Fibroblast of villous mesenchyme (primary cell): ENCODE measurements around the gene DRAM1. TPM values are rescaled to one million over a fixed set of nuclear protein-coding genes. Genes with fewer than 3 reads are reported as not detected.

ENCODE experiments used
- DNase-seq: peaks from one replicate; pipeline ENCODE4 v3.0.0-alpha.2; 2010; ENCODE audit warnings: low read depth
- H3K4me3 ChIP-seq: 2 replicates; pipeline ENCODE4 v1.5.1; 2011; ENCODE audit warnings: low read depth, mild to moderate bottlenecking, low read length
- CTCF ChIP-seq: IDR thresholded peaks from 2 replicates; pipeline ENCODE4 v1.5.1; 2012; ENCODE audit warnings: low read depth, mild to moderate bottlenecking, low read length; ENCODE audit not compliant: insufficient read depth
- total RNA-seq: library from RNA; depleted of rRNA; stranded (reverse); fragments of >200 nt; gene quantifications from 2 replicates; pipeline ENCODE4 v1.2.3, GENCODE V29; 2012

The DRAM1 gene
- total RNA-seq, 1 donor, result 344 TPM

GRCh38 chr12:101923045-101923718 lies 45.8 kb downstream of the DRAM1 start:
- no peak for DNase-seq
- TF ChIP-seq CTCF, result no peak
- no peak overlapping the region for H3K4me3 ChIP-seq

DNA sequence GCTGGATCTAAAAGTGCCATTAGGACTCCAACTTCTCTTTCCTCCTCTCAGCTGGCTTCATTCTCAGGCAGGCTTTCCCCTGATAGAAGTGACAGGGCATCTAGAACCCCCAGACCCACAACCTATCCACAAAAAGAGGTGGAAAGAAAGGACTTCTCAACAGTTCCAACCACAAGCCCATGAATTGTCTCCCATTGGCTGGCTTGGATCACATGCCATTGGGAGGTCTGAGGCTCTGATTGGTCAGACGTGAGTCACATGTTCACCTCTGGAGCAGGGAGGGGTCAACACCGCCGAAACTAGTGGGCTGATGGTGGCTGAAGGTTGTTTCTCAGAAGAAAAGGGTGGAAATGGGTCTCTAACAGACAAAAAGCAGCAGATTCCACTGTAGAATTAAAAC lies 47.2 kb downstream of the DRAM1 start:
- DNase-seq, result peak; percentile 34
- TF ChIP-seq CTCF, result no peak
- H3K4me3 ChIP-seq, result no peak overlapping the region

DNA sequence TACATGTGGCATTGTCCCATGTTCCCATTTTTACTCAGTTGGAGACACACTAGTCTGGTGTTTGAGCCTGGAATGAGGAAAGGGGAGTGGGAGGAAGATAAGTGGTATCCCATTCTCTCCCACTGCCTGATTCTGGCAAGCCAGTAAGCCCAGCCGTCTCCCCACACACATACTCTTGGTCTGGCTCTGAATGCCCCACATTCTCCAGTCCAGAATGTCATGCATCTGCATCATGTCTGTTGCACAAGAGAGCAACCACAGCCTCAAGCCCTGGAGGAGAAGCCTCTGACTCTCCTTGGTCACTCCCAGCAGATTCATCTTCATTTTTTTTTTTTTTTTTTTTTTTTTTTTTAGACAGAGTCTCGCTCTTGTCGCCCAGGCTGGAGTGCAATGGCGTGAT lies 48.0 kb downstream of the DRAM1 start:
- no peak overlapping the region for H3K4me3 ChIP-seq
- DNase-seq, result peak; percentile 100
- no peak for TF ChIP-seq CTCF

- DNase-seq, result peak; percentile 57
- no peak for TF ChIP-seq CTCF
- no peak overlapping the region for H3K4me3 ChIP-seq
Measured at GRCh38 chr12:101925935-101926334, 48.6 kb downstream of the DRAM1 start.

DNA sequence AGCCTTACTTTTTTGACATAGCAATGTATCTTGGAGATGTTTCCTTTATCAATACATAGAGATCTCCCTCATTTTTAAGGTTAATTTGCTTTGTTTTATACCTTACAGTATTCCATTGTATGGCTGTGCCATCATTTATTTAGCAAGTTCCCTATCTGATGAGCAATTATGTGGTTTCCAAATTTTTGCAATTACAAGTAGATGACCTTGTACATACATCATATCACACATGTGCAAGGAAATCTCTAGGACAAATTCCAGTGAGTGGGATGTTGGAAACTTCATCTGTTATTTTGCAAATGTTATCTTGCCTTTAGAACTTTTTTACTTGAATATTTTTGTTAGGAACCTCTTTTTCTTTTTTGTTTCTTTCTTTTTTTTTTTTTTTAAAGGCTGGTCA lies 49.7 kb downstream of the DRAM1 start:
- H3K4me3 ChIP-seq, result no peak overlapping the region
- no peak for TF ChIP-seq CTCF
- DNase-seq, result peak; percentile 64

- no peak for DNase-seq
- H3K4me3 ChIP-seq, result no peak overlapping the region
- TF ChIP-seq CTCF, result no peak
Measured at GRCh38 chr12:101927999-101928398, 50.6 kb downstream of the DRAM1 start.

- DNase-seq, result peak; percentile 48
- TF ChIP-seq CTCF, result no peak
Measured at GRCh38 chr12:101928556-101928955, 51.2 kb downstream of the DRAM1 start.

More at GRCh38 chr12:101928556-101928955, 51.2 kb downstream of the DRAM1 start:
- H3K4me3 ChIP-seq, result no peak overlapping the region
